ENCODE measurements around the gene LMNB1. TPM values are rescaled to one million over a fixed set of nuclear protein-coding genes. Genes with fewer than 3 reads are reported as not detected.

The LMNB1 gene
- total RNA-seq, 1 experiment from 2014 or later, result 220 TPM

GRCh38 chr5:126777257-126777974 is 480 bp downstream of the LMNB1 start:
- Mint-ChIP-seq H3K4me1 (peaks cover 29% of the 10 kb centered on the region), H3K9me3 (no peaks in the 10 kb centered on the region), H3K27ac (peak overlapping the region; percentile 98), H3K27me3 (ENCODE audit: low read depth) (no peaks in the 10 kb centered on the region), H3K36me3 (peaks cover 17% of the 10 kb centered on the region), H3K4me3 (peak overlapping the region; percentile 93)
- POLR2A ChIA-PET, result interaction anchor here (0.5 to 5.0 kb wide), 22 partner anchors 9 to 264 kb away, joined by 3 to 62 read pairs (median 6); partner anchors contain the start of genes ALDH7A1 and PHAX
- peak; percentile 60 for DNase-seq (ENCODE audit: low spot score)
- ATAC-seq, result 0 out of 2 replicates have a peak, but pooled peaks have one; percentile 0
- CTCF ChIA-PET, result interaction anchor here (1.0 to 4.9 kb wide), 17 partner anchors 12 to 536 kb away, joined by 3 to 41 read pairs (median 5); partner anchors contain the start of gene PHAX
- TF ChIP-seq SMAD4 (CRISPR knock-in tag; IDR thresholded peaks at IDR 0.05) (no peak), ZNF396 (CRISPR knock-in tag; IDR thresholded peaks at IDR 0.05; ENCODE audit: borderline replicate concordance) (no peak), TEAD4 (CRISPR knock-in tag; IDR thresholded peaks at IDR 0.05) (peak; percentile 69), MYBL2 (CRISPR knock-in tag; IDR thresholded peaks at IDR 0.05) (peak; percentile 91; the same call in 1 of the 2 replicates), CREB1 (CRISPR knock-in tag; IDR thresholded peaks at IDR 0.05) (no peak), JAZF1 (CRISPR knock-in tag; IDR thresholded peaks at IDR 0.05) (no peak), ATF1 (CRISPR knock-in tag; IDR thresholded peaks at IDR 0.05) (no peak; the same call in 1 of the 2 replicates), ZNF232 (CRISPR knock-in tag; IDR thresholded peaks at IDR 0.05) (peak; percentile 85), CDX4 (CRISPR knock-in tag; IDR thresholded peaks at IDR 0.05; ENCODE audit: borderline replicate concordance) (no peak), ZNF138 (CRISPR knock-in tag; conservative IDR thresholded peaks at IDR 0.05) (peak; percentile 84; the same call in 1 of the 2 replicates), SMAD3 (CRISPR knock-in tag; IDR thresholded peaks at IDR 0.05; ENCODE audit: borderline replicate concordance) (peak; percentile 8; the same call in 1 of the 2 replicates), E2F1 (CRISPR knock-in tag; IDR thresholded peaks at IDR 0.05) (no peak), GRHL2 (CRISPR knock-in tag; IDR thresholded peaks at IDR 0.05; ENCODE audit: insufficient replicate concordance, severe bottlenecking) (no peak), JUN (CRISPR knock-in tag; IDR thresholded peaks at IDR 0.05) (peak; percentile 75), FOXP1 (CRISPR knock-in tag; IDR thresholded peaks at IDR 0.05; ENCODE audit: borderline replicate concordance) (peak; percentile 88), ZBTB43 (CRISPR knock-in tag; IDR thresholded peaks at IDR 0.05) (0 out of 2 replicates have a peak, but pooled peaks have one; percentile 56), OVOL2 (CRISPR knock-in tag; IDR thresholded peaks at IDR 0.05; ENCODE audit: borderline replicate concordance) (no peak), SP1 (CRISPR knock-in tag; conservative IDR thresholded peaks at IDR 0.05) (no peak), ZNF532 (CRISPR knock-in tag; IDR thresholded peaks at IDR 0.05; ENCODE audit: borderline replicate concordance) (no peak), CREM (CRISPR knock-in tag; IDR thresholded peaks at IDR 0.05) (0 out of 2 replicates have a peak, but pooled peaks have one; percentile 27), ZSCAN18 (CRISPR knock-in tag; IDR thresholded peaks at IDR 0.05) (no peak), FOXK1 (CRISPR knock-in tag; IDR thresholded peaks at IDR 0.05) (0 out of 2 replicates have a peak, but pooled peaks have one; percentile 12), ZNF263 (CRISPR knock-in tag; IDR thresholded peaks at IDR 0.05; ENCODE audit: low read depth) (no peak), HMGA2 (CRISPR knock-in tag; IDR thresholded peaks at IDR 0.05) (no peak), HMGXB4 (CRISPR knock-in tag; IDR thresholded peaks at IDR 0.05) (peak; percentile 59; the same call in 1 of the 2 replicates), ZMAT4 (CRISPR knock-in tag; IDR thresholded peaks at IDR 0.05) (no peak)

Data from WTC11 (cell line).